Tibial artery (tissue), 4 donors: ENCODE data around the gene OR51B2.
"Not testable (repeated sequence)": the region's sequence is repeated elsewhere in the genome, so short reads cannot be mapped to it uniquely, and the experiment has no call there.

Source experiments
- DNase-seq, 2 donors: peaks; one replicate each; pipeline ENCODE4 v3.0.0-alpha.2; 2019
- H3K27ac ChIP-seq, 2 donors: fragments of 200-600 bp; sonication (generic) in 1 of 2; 1 replicate in 1 of 2; 2 replicates in 1 of 2; pipeline ENCODE4 v1.5.1; 2018 to 2019; ENCODE audit warnings: mild to moderate bottlenecking in 1 of 2
- H3K27me3 ChIP-seq, 2 donors: fragments of 200-600 bp; sonication (generic) in 1 of 2; one replicate each; pipeline versions ENCODE4 v1.5.1 to v1.6.0; 2016 to 2019
- H3K36me3 ChIP-seq, 3 donors: fragments of 200-600 bp; sonication (generic) in 2 of 3; one replicate each; pipeline ENCODE4 v1.5.1; 2016 to 2019; ENCODE audit warnings: mild to moderate bottlenecking in 2 of 3
- H3K4me1 ChIP-seq, 4 donors: fragments of 200-600 bp; sonication (generic) in 2 of 4; 1 replicate in 3 of 4; 2 replicates in 1 of 4; pipeline ENCODE4 v1.5.1; 2016 to 2019
- H3K4me3 ChIP-seq, 2 donors: fragments of 200-600 bp; sonication (generic) in 1 of 2; 1 replicate in 1 of 2; 2 replicates in 1 of 2; pipeline ENCODE4 v1.5.1; 2018 to 2019; ENCODE audit warnings: mild to moderate bottlenecking in 2 of 2
- H3K9me3 ChIP-seq, 3 donors: fragments of 200-600 bp; sonication (generic) in 1 of 3; one replicate each; pipeline ENCODE4 v1.5.1; 2016 to 2019
- CTCF ChIP-seq, 2 experiments: fragments of 200-600 bp in 1 of 2; fragments of 450-650 bp in 1 of 2; IDR thresholded peaks; one replicate each; pipeline ENCODE4 v1.5.1; 2017 to 2019; ENCODE audit warnings: antibody characterized with exemption in 2 of 2, mild to moderate bottlenecking in 1 of 2, moderate library complexity in 1 of 2
- intact Hi-C: fragments of 100-400 bp; cut with DNase I; formaldehyde crosslinking; loops from one replicate; pipeline ENCODE4 v1.15.0; 2023; ENCODE audit warnings: low total_unique reads

OR51B2 gene

DNA sequence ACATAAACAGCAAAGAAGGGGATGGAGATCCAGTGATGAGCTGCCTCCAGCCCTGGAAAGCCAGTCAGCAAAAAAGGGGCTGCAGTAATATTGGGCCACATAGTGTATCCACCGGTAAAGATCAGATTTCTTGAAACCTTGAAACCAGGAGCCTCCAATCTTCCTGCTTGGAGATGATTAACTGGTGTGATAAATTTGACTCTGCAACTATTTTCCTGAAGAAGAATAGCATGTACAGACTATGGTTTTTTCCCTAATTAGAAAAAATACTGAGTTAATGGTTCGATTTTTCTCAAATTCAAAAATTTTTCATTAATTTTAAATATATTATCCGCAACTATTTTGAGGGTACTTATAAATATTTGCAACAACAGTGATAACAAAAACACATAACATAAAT lies at the start of gene OR51B2:
TSS of gene OR51B2 (minus strand) at position 101 of the 400 bp plus-strand sequence. CDS start at position 101, 0 bp downstream.
- no peak within 1 kb of the TSS for H3K4me3 ChIP-seq
- TF ChIP-seq CTCF (IDR thresholded peaks at IDR 0.05): no peak
- no peak within 1 kb of the TSS for H3K27ac ChIP-seq
- no peaks in the 10 kb centered on the region for H3K4me1 ChIP-seq
- no peak for DNase-seq
- H3K9me3 ChIP-seq: no peaks in the 10 kb centered on the region
- intact Hi-C loops: no loop called here
- no peaks in the 10 kb centered on the region for H3K36me3 ChIP-seq
- no peaks in the 10 kb centered on the region for H3K27me3 ChIP-seq

DNA sequence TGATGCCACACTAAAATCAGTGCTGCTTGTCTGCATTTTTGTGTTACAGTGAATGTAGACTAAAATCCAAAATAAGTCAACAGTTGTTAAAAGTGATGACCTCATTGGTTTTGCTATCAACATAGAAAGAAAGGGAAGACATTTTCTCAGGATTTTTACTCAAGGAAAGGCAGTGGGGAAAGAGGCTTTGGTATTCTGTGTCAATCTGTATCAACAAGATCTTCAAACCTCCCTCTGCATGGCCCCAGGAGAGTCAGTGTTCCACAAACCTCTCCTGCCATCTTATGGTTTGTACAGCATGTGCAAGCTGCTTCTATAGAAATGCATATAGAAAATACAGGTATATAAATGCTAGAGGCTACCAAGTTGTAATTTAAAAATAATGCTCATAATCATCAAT lies 45.7 kb upstream of the OR51B2 start:
- Histone ChIP-seq H3K27ac (no peak overlapping the region), H3K4me3 (no peak overlapping the region), H3K9me3 (no peaks in the 10 kb centered on the region), H3K27me3 (no peaks in the 10 kb centered on the region), H3K4me1 (peaks cover 0 to 13% (median 3%) of the 10 kb centered on the region in 4 donors), H3K36me3 (no peaks in the 10 kb centered on the region)
- no peak for DNase-seq
- no peak for TF ChIP-seq CTCF (IDR thresholded peaks at IDR 0.05)
- intact Hi-C loops: no loop called here

DNA sequence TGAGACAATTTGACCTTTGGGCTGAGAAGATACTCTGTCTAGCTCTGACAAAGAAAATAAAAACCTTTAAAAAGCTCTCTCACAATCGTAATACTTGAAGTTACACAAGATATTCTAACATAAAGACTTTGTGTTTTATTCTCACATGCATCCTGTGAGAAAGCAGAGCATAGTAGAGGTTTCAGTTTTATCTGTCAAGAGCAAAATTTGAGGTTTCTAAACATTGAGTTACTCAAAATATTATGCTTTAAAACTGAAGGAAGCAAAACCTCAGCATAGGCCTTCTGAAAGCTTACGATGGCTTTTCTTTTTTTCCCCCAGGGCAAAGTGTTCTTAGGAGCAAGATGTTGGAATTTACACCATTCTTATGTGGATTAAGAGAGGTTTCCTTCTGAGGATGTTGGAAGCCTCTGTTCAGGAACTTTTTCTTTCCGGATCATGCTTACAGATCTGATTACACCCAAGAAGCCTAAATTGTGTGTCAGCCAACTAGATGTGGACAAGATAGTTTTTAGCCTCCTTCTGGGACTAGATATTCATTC lies 44.5 kb upstream of the OR51B2 start:
- Histone ChIP-seq H3K27me3 (no peaks in the 10 kb centered on the region), H3K9me3 (no peaks in the 10 kb centered on the region), H3K4me3 (no peak overlapping the region), H3K4me1 (peaks cover 0 to 13% (median 3%) of the 10 kb centered on the region in 4 donors), H3K36me3 (no peaks in the 10 kb centered on the region), H3K27ac (no peak overlapping the region)
- DNase-seq: no peak
- no peak for TF ChIP-seq CTCF (IDR thresholded peaks at IDR 0.05)
- intact Hi-C loops: no loop called here

GRCh38 chr11:5367448-5368074 lies 43.5 kb upstream of the OR51B2 start:
- intact Hi-C loops: no loop called here
- Histone ChIP-seq H3K9me3 (no peaks in the 10 kb centered on the region), H3K4me1 (peaks cover 0 to 13% (median 3%) of the 10 kb centered on the region in 4 donors), H3K36me3 (no peaks in the 10 kb centered on the region), H3K27ac (no peak overlapping the region), H3K27me3 (no peaks in the 10 kb centered on the region), H3K4me3 (peak overlapping the region in 1 of 2 donors; percentile 18)
- no peak for DNase-seq
- TF ChIP-seq CTCF (IDR thresholded peaks at IDR 0.05): no peak

DNA sequence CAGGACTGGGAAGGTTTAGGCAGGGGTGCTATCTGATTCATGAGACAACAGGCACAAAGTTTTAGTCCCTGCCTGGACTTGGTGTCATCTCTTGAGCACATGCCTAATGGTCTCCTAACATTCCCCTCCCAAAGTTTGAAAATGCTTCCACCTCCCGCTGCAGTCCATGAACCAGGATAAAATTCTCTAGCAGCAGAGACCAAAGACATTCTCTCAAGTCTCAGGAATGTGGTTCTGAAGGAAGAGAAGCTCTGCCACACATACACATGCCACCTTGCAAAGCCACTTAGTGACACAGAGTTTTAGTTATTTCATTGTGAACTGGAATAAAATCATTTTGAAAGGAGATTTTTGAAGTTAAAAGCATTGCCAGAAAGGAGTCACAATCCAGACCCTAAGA lies 42.8 kb upstream of the OR51B2 start:
- DNase-seq: no peak
- intact Hi-C loops: no loop called here
- Histone ChIP-seq H3K9me3 (no peaks in the 10 kb centered on the region), H3K27me3 (no peaks in the 10 kb centered on the region), H3K4me3 (peak overlapping the region in 1 of 2 donors; percentile 18), H3K36me3 (no peaks in the 10 kb centered on the region), H3K4me1 (peaks cover 0 to 13% (median 3%) of the 10 kb centered on the region in 4 donors), H3K27ac (no peak overlapping the region)
- no peak for TF ChIP-seq CTCF (IDR thresholded peaks at IDR 0.05)

- DNase-seq, H3K9me3 ChIP-seq, intact Hi-C loops, H3K27me3 ChIP-seq, H3K4me3 ChIP-seq, H3K27ac ChIP-seq, H3K36me3 ChIP-seq: not testable (repeated sequence)
- peaks cover 0 to 13% (median 3%) of the 10 kb centered on the region in 4 donors for H3K4me1 ChIP-seq
Observed at GRCh38 chr11:5366365-5366764, 42.3 kb upstream of the OR51B2 start.
